ENCODE results near the gene NENF.

- TF ChIP-seq CTCF (IDR thresholded peaks at IDR 0.05) (no peak), POLR2A (IDR thresholded peaks at IDR 0.05) (no peak), POLR2AphosphoS5 (IDR thresholded peaks at IDR 0.05) (no peak)
Observed at GRCh38 chr1:212433577-212434462, 1.1 kb downstream of the NENF start.

All from breast epithelium (tissue), 3 donors.